DOHH2 (cell line): ENCODE data around the gene MAP3K4.

Source experiments
- H3F3A ChIP-seq: fragments of 200-600 bp; sonication (generic), shearing (Covaris generic); 2 replicates; pipeline ENCODE4 v1.6.0; 2016; ENCODE audit warnings: antibody characterized with exemption, mild to moderate bottlenecking; ENCODE audit not compliant: control insufficient read depth, insufficient read depth
- H3K27ac ChIP-seq: fragments of 200-600 bp; sonication (generic); 2 replicates; pipeline ENCODE4 v1.5.1; 2014; ENCODE audit warnings: low read depth, mild to moderate bottlenecking, low read length, moderate library complexity
- H3K27me3 ChIP-seq: fragments of 200-600 bp; sonication (generic); 2 replicates; pipeline ENCODE4 v1.6.1; 2014; ENCODE audit warnings: mild to moderate bottlenecking, low read length, mixed read lengths; ENCODE audit not compliant: control insufficient read depth
- H3K36me3 ChIP-seq: fragments of 200-600 bp; sonication (generic); 2 replicates; pipeline ENCODE4 v1.6.1; 2014; ENCODE audit warnings: mild to moderate bottlenecking, low read length, moderate library complexity, mixed read lengths; ENCODE audit not compliant: control insufficient read depth
- H3K4me1 ChIP-seq: fragments of 200-600 bp; sonication (generic); 2 replicates; pipeline ENCODE4 v1.6.1; 2014; ENCODE audit warnings: mild to moderate bottlenecking, low read length, mixed read lengths; ENCODE audit not compliant: control insufficient read depth
- H3K4me2 ChIP-seq: fragments of 200-600 bp; sonication (generic); 2 replicates; pipeline ENCODE4 v1.6.0; 2014; ENCODE audit warnings: mild to moderate bottlenecking, low read length, moderate library complexity
- H3K4me3 ChIP-seq: fragments of 200-600 bp; sonication (generic); 2 replicates; pipeline ENCODE4 v1.5.1; 2014; ENCODE audit warnings: mild to moderate bottlenecking, low read length, mixed read lengths
- H3K79me2 ChIP-seq: fragments of 200-600 bp; sonication (generic); 2 replicates; pipeline ENCODE4 v1.6.1; 2014; ENCODE audit warnings: mild to moderate bottlenecking, low read length, mixed read lengths; ENCODE audit not compliant: control insufficient read depth
- H3K9me2 ChIP-seq: fragments of 200-600 bp; sonication (generic); replicated peaks from 2 replicates; pipeline ENCODE4 v1.6.1; 2014; ENCODE audit warnings: mild to moderate bottlenecking, low read length, mixed read lengths; ENCODE audit not compliant: control insufficient read depth
- H3K9me3 ChIP-seq: fragments of 200-600 bp; sonication (generic); 2 replicates; pipeline ENCODE4 v1.6.1; 2014; ENCODE audit warnings: antibody characterized with exemption, low read length, mixed read lengths; ENCODE audit not compliant: control insufficient read depth, insufficient read depth
- H4K20me1 ChIP-seq: fragments of 200-600 bp; sonication (generic); 2 replicates; pipeline ENCODE4 v1.6.0; 2014; ENCODE audit warnings: low read depth, mild to moderate bottlenecking, antibody characterized with exemption, low read length, moderate library complexity; ENCODE audit not compliant: control insufficient read depth, insufficient read depth
- EZH2phosphoT487 ChIP-seq: fragments of 200-600 bp; sonication (generic); IDR thresholded peaks from 2 replicates; pipeline ENCODE4 v1.6.1; 2017; ENCODE audit warnings: borderline replicate concordance, mild to moderate bottlenecking, antibody characterized with exemption, low read length, moderate library complexity, mixed read lengths
- TF ChIP-seq, protein P1 (sequence below): fragments of 200-600 bp; sonication (generic); IDR thresholded peaks from one replicate; pipeline ENCODE4 v1.5.1; 2014; ENCODE audit warnings: antibody characterized with exemption, mild to moderate bottlenecking, low read depth, low read length; ENCODE audit not compliant: poor library complexity, severe bottlenecking

The MAP3K4 gene

DNA sequence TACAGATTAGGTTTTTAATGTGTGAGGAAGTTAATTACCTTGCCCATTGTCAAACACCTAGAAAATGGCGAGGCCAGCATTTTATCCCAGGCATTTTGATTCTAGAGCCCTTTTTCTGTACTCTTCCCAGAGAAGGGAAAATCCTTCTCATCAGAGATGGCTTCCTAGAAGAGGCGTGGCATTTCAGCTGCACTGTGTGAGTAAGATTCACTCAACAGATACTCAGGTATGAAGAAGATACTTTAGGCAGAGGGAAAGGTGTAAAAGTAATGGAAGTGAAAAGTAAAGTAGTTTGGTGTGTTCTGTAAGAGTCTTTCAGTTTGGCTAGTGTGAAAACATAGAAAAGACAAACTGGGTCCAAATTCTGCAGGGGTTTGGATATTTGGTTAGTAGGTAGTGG is 113.8 kb downstream of the MAP3K4 start:
- peaks cover 78% of the 10 kb centered on the region for H3K36me3 ChIP-seq
- H3K27me3 ChIP-seq: no peaks in the 10 kb centered on the region

DNA sequence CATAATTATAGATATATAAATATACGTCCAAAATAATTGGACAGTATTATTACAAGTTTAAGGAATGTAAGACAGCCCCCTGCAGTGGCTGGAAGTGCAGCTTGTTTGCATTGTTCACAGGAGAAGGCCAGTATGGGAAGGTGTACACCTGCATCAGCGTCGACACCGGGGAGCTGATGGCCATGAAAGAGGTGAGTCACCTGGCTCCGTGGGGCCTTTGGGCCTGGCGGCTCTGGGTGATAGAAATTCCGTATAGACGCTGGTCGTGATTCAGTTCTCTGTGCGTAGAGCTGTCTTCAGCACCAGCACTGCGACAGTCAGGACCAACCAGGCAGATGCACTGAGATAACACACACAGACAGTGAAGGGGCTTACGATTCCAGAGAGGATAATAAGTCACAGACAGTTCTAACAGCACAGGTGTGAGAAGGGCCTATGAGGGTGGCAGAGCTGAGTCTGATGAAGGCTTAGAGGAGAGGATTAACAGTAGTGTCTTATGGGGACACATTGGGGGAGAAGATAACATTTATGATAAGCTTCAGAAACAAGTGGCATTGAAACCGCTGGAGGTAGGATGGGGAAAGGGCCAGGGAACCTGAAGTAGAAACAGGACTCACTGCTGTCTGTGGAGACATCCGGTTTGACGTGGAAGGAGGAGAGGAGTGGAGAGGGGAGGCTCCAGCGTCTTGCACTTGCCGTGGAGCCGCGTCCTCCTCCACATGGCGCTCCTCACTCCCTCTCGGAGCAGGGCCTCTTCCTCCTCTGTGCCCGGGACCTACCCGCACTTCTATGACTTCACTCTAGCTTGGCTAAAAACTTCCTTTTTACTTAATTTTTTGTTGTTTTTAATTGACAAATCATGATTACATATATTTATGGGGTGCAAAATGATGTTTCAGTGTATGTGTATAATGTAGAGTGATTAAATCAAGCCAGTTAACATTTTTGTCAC is 116.5 kb downstream of the MAP3K4 start:
- no peaks in the 10 kb centered on the region for H3F3A ChIP-seq
- no peaks in the 10 kb centered on the region for H3K4me1 ChIP-seq
- H3K9me3 ChIP-seq: no peaks in the 10 kb centered on the region
- no peaks in the 10 kb centered on the region for H3K9me2 ChIP-seq
- no peaks in the 10 kb centered on the region for H4K20me1 ChIP-seq
- no peak overlapping the region for H3K4me3 ChIP-seq
- no peaks in the 10 kb centered on the region for H3K79me2 ChIP-seq
- H3K4me2 ChIP-seq: no peak overlapping the region
- TF ChIP-seq, protein P1, sequence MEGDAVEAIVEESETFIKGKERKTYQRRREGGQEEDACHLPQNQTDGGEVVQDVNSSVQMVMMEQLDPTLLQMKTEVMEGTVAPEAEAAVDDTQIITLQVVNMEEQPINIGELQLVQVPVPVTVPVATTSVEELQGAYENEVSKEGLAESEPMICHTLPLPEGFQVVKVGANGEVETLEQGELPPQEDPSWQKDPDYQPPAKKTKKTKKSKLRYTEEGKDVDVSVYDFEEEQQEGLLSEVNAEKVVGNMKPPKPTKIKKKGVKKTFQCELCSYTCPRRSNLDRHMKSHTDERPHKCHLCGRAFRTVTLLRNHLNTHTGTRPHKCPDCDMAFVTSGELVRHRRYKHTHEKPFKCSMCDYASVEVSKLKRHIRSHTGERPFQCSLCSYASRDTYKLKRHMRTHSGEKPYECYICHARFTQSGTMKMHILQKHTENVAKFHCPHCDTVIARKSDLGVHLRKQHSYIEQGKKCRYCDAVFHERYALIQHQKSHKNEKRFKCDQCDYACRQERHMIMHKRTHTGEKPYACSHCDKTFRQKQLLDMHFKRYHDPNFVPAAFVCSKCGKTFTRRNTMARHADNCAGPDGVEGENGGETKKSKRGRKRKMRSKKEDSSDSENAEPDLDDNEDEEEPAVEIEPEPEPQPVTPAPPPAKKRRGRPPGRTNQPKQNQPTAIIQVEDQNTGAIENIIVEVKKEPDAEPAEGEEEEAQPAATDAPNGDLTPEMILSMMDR: no peak
- TF ChIP-seq EZH2phosphoT487: no peak
- H3K27ac ChIP-seq: no peak overlapping the region
- peaks cover 83% of the 10 kb centered on the region for H3K36me3 ChIP-seq
- no peaks in the 10 kb centered on the region for H3K27me3 ChIP-seq

More for the DNA sequence above, 113.8 kb downstream of the MAP3K4 start:
- Histone ChIP-seq H3K4me3 (no peak overlapping the region), H3K79me2 (no peaks in the 10 kb centered on the region), H3K4me2 (no peak overlapping the region), H3F3A (no peaks in the 10 kb centered on the region), H3K9me2 (no peaks in the 10 kb centered on the region), H4K20me1 (no peaks in the 10 kb centered on the region), H3K9me3 (no peaks in the 10 kb centered on the region), H3K27ac (no peak overlapping the region), H3K4me1 (no peaks in the 10 kb centered on the region)
- TF ChIP-seq, protein P1: no peak
- TF ChIP-seq EZH2phosphoT487: no peak

DNA sequence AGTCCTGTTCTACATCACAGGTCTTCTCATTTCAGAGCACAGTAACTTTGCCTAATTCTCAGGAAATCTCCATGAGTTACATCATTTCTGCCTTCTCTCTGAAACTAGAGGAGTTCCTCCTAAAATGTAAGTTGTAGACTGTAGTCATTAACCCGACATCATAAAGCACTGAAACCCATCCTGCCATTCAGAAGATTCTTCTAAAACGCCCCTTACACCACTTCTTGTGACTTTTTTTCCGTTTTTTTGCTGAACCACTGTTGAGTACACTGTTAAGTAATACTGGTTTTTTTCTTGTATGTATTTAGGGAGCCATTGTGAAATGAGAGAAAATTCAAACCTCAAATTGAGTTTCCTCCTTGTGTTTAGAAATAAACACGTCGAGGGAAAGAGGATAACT is 117.3 kb downstream of the MAP3K4 start:
- Histone ChIP-seq H3K27ac (no peak overlapping the region), H3F3A (no peaks in the 10 kb centered on the region), H3K9me3 (no peaks in the 10 kb centered on the region), H4K20me1 (no peaks in the 10 kb centered on the region), H3K27me3 (no peaks in the 10 kb centered on the region), H3K36me3 (peaks cover 79% of the 10 kb centered on the region), H3K79me2 (no peaks in the 10 kb centered on the region), H3K4me3 (no peak overlapping the region), H3K4me2 (no peak overlapping the region), H3K4me1 (no peaks in the 10 kb centered on the region), H3K9me2 (no peaks in the 10 kb centered on the region)
- TF ChIP-seq EZH2phosphoT487: no peak
- TF ChIP-seq, protein P1: no peak
